B cell (primary cell): Measurements from ENCODE around the gene RMI1. TPM values are rescaled to one million over a fixed set of nuclear protein-coding genes. Genes with fewer than 3 reads are reported as not detected.

Experiments used
- ATAC-seq: fragments of 200-7000 bp; cut with Tn5 transposase; one replicate; pipeline ENCODE4 v1.10.0; 2021; ENCODE audit warnings: low read depth, mild to moderate bottlenecking, moderate number of reproducible peaks, moderate library complexity
- CTCF ChIA-PET: fragments of 350-600 bp; sonication (Branson Sonifier 250); formaldehyde crosslinking; loops from one replicate; lab custom pipeline; 2021; ENCODE audit warnings: antibody characterized with exemption, inconsistent platforms; lab: Charles Lee
- POLR2A ChIA-PET: fragments of 350-600 bp; sonication (Branson Sonifier 250); formaldehyde crosslinking; loops from one replicate; lab custom pipeline; 2021; ENCODE audit warnings: antibody characterized with exemption; lab: Charles Lee
- DNase-seq: peaks from one replicate; pipeline ENCODE4 v3.0.0; 2013
- H2AFZ ChIP-seq: 2 replicates; pipeline ENCODE4 v1.6.1; 2012; ENCODE audit warnings: mild to moderate bottlenecking, low read depth, low read length; ENCODE audit not compliant: insufficient read depth, poor library complexity, severe bottlenecking
- H3K27ac ChIP-seq, 2 donors: 1 replicate in 1 of 2; 2 replicates in 1 of 2; pipeline ENCODE4 v1.5.1; 2012 to 2013; ENCODE audit warnings: low read length in 2 of 2, mild to moderate bottlenecking in 2 of 2, moderate library complexity in 1 of 2
- H3K27me3 ChIP-seq, 4 experiments: fragments of 200-600 bp in 1 of 4; sonication (generic) in 1 of 4; replicated peaks in 1 of 4; 1 replicate in 2 of 4; 2 replicates in 2 of 4; pipeline versions ENCODE4 v1.6.1 to v1.7.0; 2013 to 2016; ENCODE audit warnings: low read length in 3 of 4, mild to moderate bottlenecking in 2 of 4, mixed read lengths in 1 of 4, moderate library complexity in 1 of 4; ENCODE audit not compliant: insufficient read depth in 4 of 4, control insufficient read depth in 3 of 4; ENCODE audit errors: control extremely low read depth in 1 of 4
- H3K36me3 ChIP-seq, 2 experiments: replicated peaks in 1 of 2; 1 replicate in 1 of 2; 2 replicates in 1 of 2; pipeline versions ENCODE4 v1.6.1 to v1.7.1; 2013; ENCODE audit warnings: low read length in 1 of 2; ENCODE audit not compliant: insufficient read depth in 2 of 2, control insufficient read depth in 1 of 2; ENCODE audit errors: control extremely low read depth in 1 of 2, extremely low read depth in 1 of 2
- H3K4me1 ChIP-seq, 2 donors: fragments of 200-600 bp in 1 of 2; sonication (generic) in 1 of 2; 1 replicate in 1 of 2; 2 replicates in 1 of 2; pipeline versions ENCODE4 v1.5.1 to v1.6.1; 2013 to 2017; ENCODE audit warnings: low read length in 2 of 2; ENCODE audit not compliant: control insufficient read depth in 2 of 2, insufficient read depth in 2 of 2
- H3K4me2 ChIP-seq: replicated peaks from 2 replicates; pipeline ENCODE3; 2012; ENCODE audit warnings: mild to moderate bottlenecking, low read depth, low read length; ENCODE audit not compliant: poor library complexity, severe bottlenecking
- H3K4me3 ChIP-seq, 5 experiments: fragments of 200-600 bp in 1 of 5; sonication (generic) in 1 of 5; 1 replicate in 3 of 5; 2 replicates in 2 of 5; pipeline versions ENCODE4 v1.5.1 to v1.7.0; 2011 to 2016; ENCODE audit warnings: low read length in 4 of 5, mild to moderate bottlenecking in 4 of 5, low read depth in 2 of 5, control low read depth in 1 of 5, moderate library complexity in 1 of 5; ENCODE audit not compliant: insufficient read depth in 1 of 5; ENCODE audit errors: control extremely low read depth in 1 of 5, extremely low read depth in 1 of 5
- H3K79me2 ChIP-seq: fragments of 200-600 bp; sonication (generic); one replicate; pipeline ENCODE4 v1.6.0; 2016; ENCODE audit warnings: low read length; ENCODE audit not compliant: control insufficient read depth, insufficient read depth
- H3K9ac ChIP-seq: fragments of 200-600 bp; sonication (generic); 2 replicates; pipeline ENCODE4 v1.6.1; 2017; ENCODE audit warnings: mild to moderate bottlenecking, low read length, moderate library complexity
- H3K9me3 ChIP-seq, 3 donors: one replicate each; pipeline versions ENCODE4 v1.6.1 to v1.7.1; 2013; ENCODE audit warnings: low read length in 2 of 3; ENCODE audit not compliant: control insufficient read depth in 2 of 3, insufficient read depth in 1 of 3; ENCODE audit errors: control extremely low read depth in 1 of 3
- H4K20me1 ChIP-seq: 2 replicates; pipeline ENCODE4 v1.6.0; 2012; ENCODE audit warnings: mild to moderate bottlenecking, low read length; ENCODE audit not compliant: insufficient read depth, control insufficient read depth, poor library complexity, severe bottlenecking
- H3K27ac Mint-ChIP-seq: one replicate; pipeline ENCODE4 v1.8.0; 2021; ENCODE audit warnings: mixed read lengths
- H3K27me3 Mint-ChIP-seq: one replicate; pipeline ENCODE4 v1.8.0; 2021; ENCODE audit warnings: mixed read lengths
- H3K4me1 Mint-ChIP-seq: one replicate; pipeline ENCODE4 v1.8.0; 2021; ENCODE audit warnings: mixed read lengths
- H3K4me3 Mint-ChIP-seq: one replicate; pipeline ENCODE4 v1.8.0; 2021; ENCODE audit warnings: mixed read lengths
- H3K9me3 Mint-ChIP-seq: one replicate; pipeline ENCODE4 v1.8.0; 2022; ENCODE audit warnings: mixed read lengths; ENCODE audit not compliant: insufficient read depth
- CTCF ChIP-seq: fragments of 200-600 bp; IDR thresholded peaks from one replicate; pipeline ENCODE4 v1.8.0; 2022; ENCODE audit warnings: antibody characterized with exemption, mild to moderate bottlenecking
- EZH2 ChIP-seq: IDR thresholded peaks from 2 replicates; pipeline ENCODE4 v1.6.1; 2012; ENCODE audit warnings: borderline replicate concordance, low read depth, mild to moderate bottlenecking, moderate library complexity, low read length; ENCODE audit not compliant: insufficient read depth, poor library complexity, severe bottlenecking
- WGBS: methylation state at CpG from one replicate; pipeline ENCODE4 v1.1.5; 2013; ENCODE audit warnings: missing lambda C conversion rate; ENCODE audit not compliant: insufficient coverage; 5-methylcytosine and 5-hydroxymethylcytosine counted together
- intact Hi-C: fragments of 100-400 bp; cut with micrococcal nuclease; formaldehyde crosslinking; loops from one replicate; pipeline ENCODE4 v1.10.0; 2022
- polyA plus RNA-seq: library from polyadenylated mRNA; depleted of rRNA; stranded (reverse); fragments of >200 nt; gene quantifications from 2 replicates; pipeline ENCODE4 v1.2.3, GENCODE V29; 2012
- total RNA-seq, 2 donors: library from RNA; stranded (reverse); fragments of 120-200 nt in 1 of 2; gene quantifications; 1 replicate in 1 of 2; 2 replicates in 1 of 2; pipeline versions ENCODE4 v1.2.3 to v1.2.4, GENCODE V29; 2013 to 2022

Gene RMI1
- total and polyA plus RNA-seq, 2 donors (not counting 1 experiment from before 2014, with no cell fraction given) = 2.0 to 8.6 TPM

DNA sequence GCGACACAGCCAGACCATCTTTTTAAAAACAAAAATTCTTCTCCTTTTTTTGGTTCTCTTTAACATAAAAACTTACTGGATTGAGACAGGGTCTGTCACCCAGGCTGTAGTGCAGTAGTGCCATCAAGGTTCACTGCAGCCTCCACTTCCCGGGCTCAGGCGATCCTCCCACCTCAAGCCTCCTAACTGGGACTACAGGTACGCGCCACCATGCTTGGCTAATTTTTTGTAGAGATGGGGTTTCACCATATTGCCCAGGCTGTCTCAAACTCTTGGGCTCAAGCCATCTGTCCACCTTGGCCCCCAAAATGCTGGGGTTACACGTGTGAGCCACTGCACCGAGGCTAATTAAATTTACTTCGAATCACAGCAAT is 14.4 kb upstream of the RMI1 start:
- intact Hi-C loops = no loop called here
- no peak overlapping the region for H3K27ac ChIP-seq
- peaks cover 10 to 27% of the 10 kb centered on the region in 2 experiments for H3K36me3 ChIP-seq

DNA sequence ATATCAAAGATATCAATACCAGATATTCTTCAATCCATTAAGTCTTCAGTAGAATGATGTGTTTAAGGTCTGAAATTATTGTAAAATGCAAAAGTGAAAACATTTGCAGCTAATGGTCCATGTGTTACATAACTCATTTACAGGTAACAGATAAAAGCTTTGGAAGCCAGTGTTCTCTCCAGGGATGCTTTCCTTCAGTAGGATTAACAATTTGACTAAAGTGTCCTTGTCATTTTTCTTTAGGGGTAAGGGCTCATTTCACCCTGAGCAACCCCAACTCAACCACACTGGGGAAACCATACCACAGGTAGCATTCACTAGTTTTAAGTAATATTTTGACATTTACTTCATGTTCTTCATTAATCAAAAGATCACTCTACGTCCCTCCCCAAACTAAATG is 13.5 kb upstream of the RMI1 start:
- Histone ChIP-seq H3K36me3 (peaks cover 11 to 36% of the 10 kb centered on the region in 2 experiments), H3K4me1 (no peaks in the 10 kb centered on the region)
- ATAC-seq = no peak

More for the DNA sequence above, 14.4 kb upstream of the RMI1 start:
- DNase-seq (no peak), ATAC-seq (no peak)
- ChIA-PET CTCF (no interaction called here), POLR2A (no interaction called here)
- Histone ChIP-seq H3K9me3 (no peaks in the 10 kb centered on the region), H4K20me1 (peaks cover 25% of the 10 kb centered on the region), H3K27me3 (no peaks in the 10 kb centered on the region), H3K4me2 (no peak overlapping the region), H3K9ac (no peak overlapping the region), H2AFZ (no peak overlapping the region), H3K79me2 (no peaks in the 10 kb centered on the region), H3K4me3 (no peak overlapping the region), H3K4me1 (no peaks in the 10 kb centered on the region)
- no peak overlapping the region for H3K27ac Mint-ChIP-seq
- no peaks in the 10 kb centered on the region for H3K4me1 Mint-ChIP-seq
- TF ChIP-seq EZH2 (no peak), CTCF (no peak)
- 100% methylated on average over 1 of the region's 8 CpGs for WGBS
- no peaks in the 10 kb centered on the region for H3K9me3 Mint-ChIP-seq
- H3K4me3 Mint-ChIP-seq = no peak overlapping the region
- no peaks in the 10 kb centered on the region for H3K27me3 Mint-ChIP-seq

More for the DNA sequence above, 13.5 kb upstream of the RMI1 start:
- H3K4me3 Mint-ChIP-seq = no peak overlapping the region
- CTCF ChIA-PET = no interaction called here
- Histone ChIP-seq H4K20me1 (peaks cover 32% of the 10 kb centered on the region), H3K27me3 (no peaks in the 10 kb centered on the region), H3K4me3 (no peak overlapping the region), H2AFZ (no peak overlapping the region), H3K27ac (no peak overlapping the region), H3K9me3 (no peaks in the 10 kb centered on the region), H3K4me2 (no peak overlapping the region), H3K79me2 (peaks cover 6% of the 10 kb centered on the region), H3K9ac (no peak overlapping the region)
- POLR2A ChIA-PET = no interaction called here
- no peak for DNase-seq
- intact Hi-C loops = no loop called here
- no CpG with 5 or more reads among the region's 1 CpG for WGBS
- H3K4me1 Mint-ChIP-seq = peaks cover 5% of the 10 kb centered on the region
- no peak for TF ChIP-seq EZH2
- TF ChIP-seq CTCF = no peak
- H3K9me3 Mint-ChIP-seq = no peaks in the 10 kb centered on the region
- H3K27me3 Mint-ChIP-seq = no peaks in the 10 kb centered on the region
- H3K27ac Mint-ChIP-seq = no peak overlapping the region
